SU-DHL-6 (cell line): ENCODE data around the gene ADGRG1.

Source experiments
- H2AFZ ChIP-seq: fragments of 200-600 bp; sonication (generic); 2 replicates; pipeline ENCODE4 v1.6.1; 2014; ENCODE audit warnings: low read depth, mild to moderate bottlenecking, moderate library complexity, mixed read lengths, antibody characterized with exemption, low read length; ENCODE audit not compliant: severe bottlenecking
- H3F3A ChIP-seq: fragments of 200-600 bp; shearing (Covaris generic); 2 replicates; pipeline ENCODE4 v1.6.0; 2016; ENCODE audit warnings: antibody characterized with exemption, mild to moderate bottlenecking; ENCODE audit not compliant: insufficient read depth
- H3K27ac ChIP-seq: fragments of 200-600 bp; sonication (generic); 2 replicates; pipeline ENCODE4 v1.5.1; 2016; ENCODE audit warnings: low read depth, mild to moderate bottlenecking, low read length, moderate library complexity, mixed read lengths
- H3K27me3 ChIP-seq: fragments of 200-600 bp; sonication (generic), shearing (Covaris generic); 2 replicates; pipeline ENCODE4 v1.6.0; 2014; ENCODE audit warnings: mild to moderate bottlenecking, low read length
- H3K36me3 ChIP-seq: fragments of 200-600 bp; sonication (generic); 2 replicates; pipeline ENCODE4 v1.6.1; 2014; ENCODE audit warnings: mild to moderate bottlenecking, low read length, mixed read lengths
- H3K4me2 ChIP-seq: fragments of 300-600, 200-600 bp; shearing (Covaris generic), sonication (generic); 2 replicates; pipeline ENCODE4 v1.6.0; 2014; ENCODE audit warnings: low read length, low read depth, mild to moderate bottlenecking; ENCODE audit not compliant: poor library complexity, severe bottlenecking
- H3K4me3 ChIP-seq: fragments of 200-600 bp; sonication (generic); 2 replicates; pipeline ENCODE4 v1.5.1; 2014; ENCODE audit warnings: antibody characterized with exemption, low read length, mild to moderate bottlenecking, mixed read lengths; ENCODE audit not compliant: insufficient read depth, poor library complexity, severe bottlenecking
- H3K79me2 ChIP-seq: fragments of 200-600 bp; sonication (generic); 2 replicates; pipeline ENCODE4 v1.6.1; 2014; ENCODE audit warnings: mild to moderate bottlenecking, low read length, moderate library complexity; ENCODE audit not compliant: insufficient read depth
- H3K9ac ChIP-seq: fragments of 200-600 bp; sonication (generic); 2 replicates; pipeline ENCODE4 v1.7.0; 2014; ENCODE audit warnings: mild to moderate bottlenecking, low read length
- H3K9me2 ChIP-seq: fragments of 200-600 bp; sonication (generic); replicated peaks from 2 replicates; pipeline ENCODE4 v1.6.1; 2014; ENCODE audit warnings: low read length; ENCODE audit not compliant: insufficient read depth
- H3K9me3 ChIP-seq: fragments of 200-600 bp; sonication (generic); 2 replicates; pipeline ENCODE4 v1.6.1; 2014; ENCODE audit warnings: low read length, mixed read lengths; ENCODE audit not compliant: insufficient read depth
- H4K20me1 ChIP-seq: fragments of 200-600 bp; sonication (generic); 2 replicates; pipeline ENCODE4 v1.6.1; 2014; ENCODE audit warnings: low read depth, mild to moderate bottlenecking, antibody characterized with exemption, low read length, moderate library complexity, mixed read lengths
- CTCF ChIP-seq: fragments of 200-600 bp; sonication (generic); IDR thresholded peaks from one replicate; pipeline ENCODE4 v1.5.1; 2017; ENCODE audit warnings: antibody characterized with exemption, mild to moderate bottlenecking, low read length, moderate library complexity; ENCODE audit not compliant: insufficient read depth, poor library complexity, severe bottlenecking
- EZH2phosphoT487 ChIP-seq: fragments of 200-600 bp; sonication (generic), shearing (Covaris generic); conservative IDR thresholded peaks from 2 replicates; pipeline ENCODE4 v1.6.1; 2018; ENCODE audit warnings: mild to moderate bottlenecking, antibody characterized with exemption, low read length, moderate library complexity, mixed read lengths

The ADGRG1 gene

GRCh38 chr16:57656342-57656955 is 28.0 kb downstream of the ADGRG1 start:
- TF ChIP-seq CTCF = no peak
- no peak for TF ChIP-seq EZH2phosphoT487
- Histone ChIP-seq H3K4me2 (no peak overlapping the region), H3K36me3 (no peaks in the 10 kb centered on the region), H3K9ac (no peak overlapping the region), H4K20me1 (no peaks in the 10 kb centered on the region), H3K27ac (no peak overlapping the region), H3K79me2 (no peaks in the 10 kb centered on the region), H3K4me3 (no peak overlapping the region), H3F3A (no peaks in the 10 kb centered on the region), H3K9me2 (no peaks in the 10 kb centered on the region), H3K27me3 (no peaks in the 10 kb centered on the region), H3K9me3 (no peaks in the 10 kb centered on the region), H2AFZ (no peak overlapping the region)

- TF ChIP-seq EZH2phosphoT487 = no peak
- no peak for TF ChIP-seq CTCF
- Histone ChIP-seq H2AFZ (no peak overlapping the region), H4K20me1 (no peaks in the 10 kb centered on the region), H3K4me3 (no peak overlapping the region), H3K9ac (no peak overlapping the region), H3K4me2 (no peak overlapping the region), H3K36me3 (no peaks in the 10 kb centered on the region), H3K27me3 (no peaks in the 10 kb centered on the region), H3K9me3 (no peaks in the 10 kb centered on the region), H3K9me2 (no peaks in the 10 kb centered on the region), H3K27ac (no peak overlapping the region), H3K79me2 (no peaks in the 10 kb centered on the region), H3F3A (no peaks in the 10 kb centered on the region)
These were observed 28.8 kb downstream of the ADGRG1 start for GRCh38 chr16:57657228-57657627.

GRCh38 chr16:57658130-57658877 is 29.9 kb downstream of the ADGRG1 start:
- Histone ChIP-seq H2AFZ (no peak overlapping the region), H3K9me2 (no peaks in the 10 kb centered on the region)
- TF ChIP-seq CTCF (no peak), EZH2phosphoT487 (no peak)

More at GRCh38 chr16:57658130-57658877, 29.9 kb downstream of the ADGRG1 start:
- no peak overlapping the region for H3K27ac ChIP-seq
- H3K4me3 ChIP-seq = no peak overlapping the region
- H3F3A ChIP-seq = no peaks in the 10 kb centered on the region
- no peaks in the 10 kb centered on the region for H3K79me2 ChIP-seq
- no peak overlapping the region for H3K9ac ChIP-seq
- H4K20me1 ChIP-seq = no peaks in the 10 kb centered on the region
- H3K36me3 ChIP-seq = no peaks in the 10 kb centered on the region
- H3K4me2 ChIP-seq = no peak overlapping the region
- H3K9me3 ChIP-seq = no peaks in the 10 kb centered on the region
- H3K27me3 ChIP-seq = no peaks in the 10 kb centered on the region
